Activated T-cell treated with anti-CD3 and anti-CD28 coated beads, Interleukin-2, amount 50 U/mL, for 48 hours (primary cell): ENCODE measurements around the gene ZSCAN16.
"Not testable (repeated sequence)": the region's sequence is repeated elsewhere in the genome, so short reads cannot be mapped to it uniquely, and the experiment has no call there.

Source experiments
- DNase-seq, 2 experiments: peaks; one replicate each; pipeline ENCODE4 v3.0.0-alpha.2; 2020

Gene ZSCAN16

DNA sequence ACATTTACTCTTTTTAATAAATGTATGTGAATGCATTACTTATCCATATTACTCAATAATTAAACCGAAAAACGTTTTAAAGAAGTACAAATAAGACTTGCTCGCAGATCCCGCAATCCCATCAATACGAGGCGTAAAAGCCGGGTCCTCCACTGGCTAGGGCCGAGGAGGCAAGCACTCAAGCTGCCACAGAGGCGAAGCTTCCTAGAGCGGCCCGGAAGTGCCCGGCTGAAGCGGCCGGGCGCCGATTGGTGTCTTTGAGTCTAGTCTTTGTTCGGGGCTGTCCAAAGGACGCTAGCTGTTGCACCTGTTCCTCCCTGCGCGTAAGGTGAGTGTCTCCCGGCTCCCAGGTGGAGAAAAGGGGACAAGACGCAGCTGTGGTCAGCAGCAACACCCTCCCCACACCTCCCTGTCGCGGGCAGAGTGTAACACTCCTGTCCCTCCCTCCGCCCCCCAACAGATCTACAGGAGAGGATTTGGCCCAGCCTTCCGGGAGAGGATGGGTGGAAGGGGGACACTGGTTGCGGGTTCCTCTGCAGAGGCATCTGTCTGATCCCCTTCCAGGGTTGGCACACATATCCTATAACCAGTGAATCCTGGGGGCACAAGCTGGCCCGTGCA is at the start of gene ZSCAN16:
ZSCAN16 (plus strand) TSS at position 260 of the 621 bp plus-strand sequence. CDS start 835 bp downstream, outside the sequence.
- DNase-seq: peak; percentile 85 to 86

- no peak for DNase-seq
These were observed 46.4 kb upstream of the ZSCAN16 start for GRCh38 chr6:28078050-28078449.

- DNase-seq: no peak
These were observed 45.6 kb upstream of the ZSCAN16 start for GRCh38 chr6:28078836-28079235.

DNA sequence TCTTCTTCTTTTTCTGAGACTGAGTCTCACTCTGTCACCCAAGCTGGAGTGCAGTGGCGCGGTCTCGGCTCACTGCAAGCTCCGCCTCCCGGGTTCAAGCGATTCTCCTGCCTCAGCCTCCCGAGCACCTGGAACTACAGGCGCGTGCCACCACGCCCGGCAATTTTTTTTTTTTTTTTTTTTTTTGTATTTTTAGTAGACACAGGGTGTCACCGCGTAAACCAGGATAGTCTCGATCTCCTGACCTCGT is 44.1 kb upstream of the ZSCAN16 start, which contains the start of gene ZNF165:
ZNF165 (plus strand) TSS at position 188 of the 250 bp plus-strand sequence. CDS start 4,913 bp downstream, outside the sequence.
- DNase-seq: not testable (repeated sequence)

- DNase-seq: peak; percentile 92 to 96
These were observed 43.6 kb upstream of the ZSCAN16 start for GRCh38 chr6:28080631-28081485.

- DNase-seq: no peak
These were observed 43.0 kb upstream of the ZSCAN16 start for GRCh38 chr6:28081486-28081751.

DNA sequence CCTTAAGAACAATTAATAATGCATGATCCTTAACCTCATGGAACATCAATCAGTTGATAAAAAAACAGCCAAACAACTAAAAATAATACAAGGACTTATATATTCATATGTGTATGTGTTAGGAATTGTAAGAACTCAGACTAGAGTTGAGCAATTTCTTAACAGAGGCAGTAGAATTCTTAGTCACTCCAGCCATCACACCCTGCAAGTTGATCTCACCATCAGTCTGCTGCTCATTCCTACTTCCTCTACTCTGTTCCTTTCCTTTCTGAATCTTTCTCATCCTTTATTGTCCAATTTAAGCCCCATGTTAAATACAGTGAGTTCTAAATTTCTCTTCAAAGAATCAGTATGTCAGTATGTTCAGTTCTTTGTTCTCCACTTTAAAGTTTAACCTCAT is 41.5 kb upstream of the ZSCAN16 start:
- DNase-seq: no peak

DNA sequence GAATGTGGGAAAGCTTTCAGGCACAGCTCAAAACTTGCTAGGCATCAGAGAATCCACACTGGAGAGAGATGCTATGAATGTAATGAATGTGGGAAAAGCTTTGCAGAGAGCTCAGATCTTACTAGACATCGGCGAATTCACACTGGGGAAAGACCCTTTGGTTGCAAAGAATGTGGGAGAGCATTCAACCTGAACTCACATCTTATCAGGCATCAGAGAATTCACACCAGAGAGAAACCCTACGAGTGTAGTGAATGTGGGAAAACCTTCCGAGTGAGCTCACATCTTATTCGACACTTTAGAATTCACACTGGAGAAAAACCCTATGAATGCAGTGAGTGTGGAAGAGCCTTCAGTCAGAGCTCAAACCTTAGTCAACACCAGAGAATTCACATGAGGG is 35.4 kb upstream of the ZSCAN16 start:
- DNase-seq: no peak

- DNase-seq: no peak
These were observed 33.4 kb upstream of the ZSCAN16 start for GRCh38 chr6:28090917-28091586.

DNA sequence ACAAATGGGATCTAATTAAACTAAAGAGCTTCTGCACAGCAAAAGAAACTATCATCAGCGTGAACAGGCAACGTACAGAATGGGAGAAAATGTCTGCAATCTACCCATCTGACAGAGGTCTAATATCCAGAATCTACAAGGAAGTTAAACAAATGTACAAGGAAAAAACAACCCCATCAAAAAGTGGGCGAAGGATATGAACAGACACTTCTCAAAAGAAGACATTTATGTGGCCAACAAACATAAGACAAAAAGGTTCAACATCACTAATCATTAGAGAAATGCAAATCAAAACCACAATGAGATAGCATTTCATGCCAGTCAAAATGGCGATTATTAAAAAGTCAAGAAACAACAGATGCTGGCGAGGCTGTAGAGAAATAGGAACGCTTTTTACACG is 22.2 kb upstream of the ZSCAN16 start:
- not testable (repeated sequence) for DNase-seq

GRCh38 chr6:28102699-28103098 is 21.7 kb upstream of the ZSCAN16 start:
- not testable (repeated sequence) for DNase-seq

DNA sequence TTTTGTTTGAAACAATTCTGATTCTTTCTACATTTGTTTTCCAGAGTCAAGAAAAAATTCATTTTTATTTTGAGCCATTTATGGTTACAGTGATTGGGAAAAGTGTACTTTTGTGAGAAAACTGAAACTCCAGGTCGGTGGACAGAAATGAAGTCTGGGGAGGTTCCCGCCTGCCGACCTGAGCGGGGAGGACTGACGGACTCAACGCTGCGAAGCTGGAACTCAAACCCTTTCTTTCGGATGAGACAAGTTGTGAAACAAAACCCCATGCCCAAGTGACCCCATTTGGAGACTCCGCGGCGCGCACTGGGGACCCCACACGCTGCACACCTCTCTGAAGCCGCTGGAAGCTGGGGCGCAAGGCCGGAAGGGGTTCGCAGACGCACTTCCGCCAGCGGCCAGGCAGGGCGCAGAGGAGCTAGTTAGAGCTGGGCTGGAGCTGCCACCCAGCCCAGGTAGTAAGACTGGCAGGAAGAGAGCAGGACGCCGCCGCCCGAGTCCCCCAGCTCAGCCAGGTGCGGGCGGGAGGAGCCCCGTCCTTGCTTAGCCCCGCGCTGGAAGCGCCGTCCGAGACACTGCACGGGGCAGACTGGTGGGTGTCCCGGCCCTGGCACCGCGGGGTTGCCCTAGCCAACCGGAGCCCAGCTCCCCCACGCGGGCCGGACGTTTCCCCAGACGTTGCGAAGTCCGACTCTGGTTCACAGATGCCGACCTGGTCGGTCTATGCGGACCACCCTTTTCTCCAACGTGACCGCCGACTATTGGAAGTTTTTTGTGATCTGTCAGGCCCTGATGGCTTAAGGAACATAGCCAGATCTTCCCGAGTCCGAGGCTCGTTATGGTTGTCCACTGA is 19.8 kb upstream of the ZSCAN16 start:
- peak; percentile 87 to 90 for DNase-seq

DNA sequence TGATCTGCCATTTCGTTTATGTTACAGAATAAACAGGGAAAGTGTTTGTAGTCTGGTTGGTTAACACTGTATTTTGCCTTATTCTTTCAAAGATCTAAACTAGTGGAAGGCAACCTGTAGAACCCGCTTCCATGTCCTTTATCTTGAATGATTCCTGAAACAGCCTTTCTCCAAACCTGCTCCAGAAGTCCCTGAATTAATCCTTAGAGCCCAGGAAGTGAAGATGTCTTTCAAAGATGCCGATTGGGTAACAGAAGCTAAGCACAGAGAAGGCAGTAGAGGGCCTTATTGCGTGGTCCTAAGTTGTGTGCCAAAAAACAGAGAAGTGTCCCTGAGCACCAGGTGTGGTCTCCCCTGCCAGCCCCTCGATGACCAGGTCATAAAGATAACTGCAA is 19.2 kb upstream of the ZSCAN16 start:
- no peak for DNase-seq

DNA sequence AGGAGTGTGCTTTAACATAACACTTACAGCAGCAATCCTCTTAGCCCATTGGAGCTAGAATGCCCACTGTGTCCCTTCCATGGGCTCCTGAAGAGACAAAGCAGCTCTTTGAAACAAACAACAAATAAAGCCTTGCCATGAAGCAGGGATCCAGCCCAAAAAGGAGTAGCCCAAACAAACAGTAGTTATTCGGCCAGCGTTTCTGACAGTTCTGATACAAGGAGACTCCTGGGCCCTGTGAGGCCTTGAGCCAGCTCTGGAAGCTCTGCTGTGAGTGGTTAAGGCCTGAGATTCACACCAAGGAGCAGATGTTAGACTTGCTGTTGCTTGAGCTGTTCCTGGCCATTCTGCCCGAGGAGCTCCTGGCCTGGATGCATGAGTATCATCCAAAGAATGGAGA is 16.9 kb upstream of the ZSCAN16 start:
- DNase-seq: no peak

- no peak for DNase-seq
These were observed 12.4 kb upstream of the ZSCAN16 start for GRCh38 chr6:28111964-28112363.

DNA sequence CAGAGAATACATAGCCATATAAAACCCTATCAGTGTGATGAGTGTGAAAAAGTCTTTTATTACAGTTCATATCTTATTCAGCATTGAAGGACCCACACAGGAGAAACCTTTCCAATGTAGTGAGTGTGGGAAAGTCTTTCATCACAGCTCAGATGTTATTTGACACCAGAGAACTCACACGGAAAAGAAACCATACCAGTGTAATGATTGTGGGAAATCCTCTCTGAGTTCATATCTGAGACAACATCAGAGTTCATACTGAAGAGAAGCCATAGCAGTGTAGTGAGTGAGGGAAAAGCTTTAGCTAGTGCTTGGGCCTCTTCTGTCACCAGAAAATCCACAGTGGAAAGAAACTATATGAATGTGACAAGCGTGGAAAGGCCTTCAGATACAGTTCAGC is 8.6 kb upstream of the ZSCAN16 start:
- DNase-seq: no peak

GRCh38 chr6:28117386-28118050 is 6.9 kb upstream of the ZSCAN16 start:
- DNase-seq: no peak

GRCh38 chr6:28118217-28118616 is 6.2 kb upstream of the ZSCAN16 start:
- DNase-seq: no peak

DNA sequence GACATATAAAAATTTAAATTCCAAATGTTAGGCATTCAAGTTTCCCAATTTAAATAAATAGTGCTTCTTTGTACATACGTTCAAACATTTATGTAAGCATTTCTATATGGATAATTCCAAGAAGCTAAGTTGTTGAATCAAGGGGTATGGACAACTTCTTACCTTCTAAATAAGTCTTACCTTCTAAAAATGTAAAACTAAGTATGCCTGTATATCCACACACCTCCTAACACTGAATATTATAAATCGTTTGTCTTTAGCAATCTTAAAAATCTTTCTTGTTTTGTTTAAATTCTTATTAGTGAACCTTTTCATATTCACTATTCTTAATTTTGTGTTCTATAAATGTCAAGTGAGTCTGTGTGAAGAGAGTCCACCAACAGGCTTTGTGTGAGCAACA is 2.5 kb upstream of the ZSCAN16 start:
- DNase-seq: no peak

DNA sequence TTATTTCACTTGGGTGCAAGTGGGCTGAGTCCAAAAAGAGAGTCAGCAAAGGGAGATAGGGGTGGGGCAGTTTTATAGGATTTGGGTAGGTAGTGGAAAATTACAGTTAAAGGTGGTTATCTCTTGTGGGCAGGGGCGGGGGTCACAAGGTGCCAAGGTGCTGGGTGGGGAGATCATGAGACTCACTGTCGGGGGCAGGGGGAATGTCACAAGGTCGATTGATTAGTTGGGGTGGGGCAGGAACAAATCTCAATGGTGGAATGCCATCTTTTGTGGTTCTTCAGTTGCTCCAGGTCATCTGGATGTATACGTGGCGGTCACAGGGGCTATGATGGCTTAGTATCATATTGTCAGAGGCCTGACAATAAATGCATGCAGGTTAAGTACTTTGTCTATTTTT is 2.1 kb upstream of the ZSCAN16 start:
- DNase-seq: not testable (repeated sequence)

DNA sequence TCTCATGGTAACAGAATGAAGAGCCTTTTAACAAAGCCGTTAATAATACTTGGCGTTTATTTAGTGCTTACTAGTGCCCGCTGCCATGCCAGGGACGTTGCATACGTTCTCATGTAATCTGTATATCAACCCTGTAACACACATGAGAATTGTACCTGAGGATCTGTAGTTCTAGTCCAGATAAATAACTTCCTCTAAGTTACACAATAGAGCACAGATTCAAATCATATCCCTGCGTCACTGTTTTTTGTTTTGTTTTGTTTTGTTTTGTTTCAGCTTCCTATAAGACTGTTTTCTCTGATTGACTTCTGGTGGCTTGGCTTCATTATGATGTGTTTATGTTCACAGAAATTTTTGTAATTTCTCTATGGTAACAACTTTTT is 553 bp downstream of the ZSCAN16 start:
- DNase-seq: no peak

GRCh38 chr6:28125401-28125800 is 992 bp downstream of the ZSCAN16 start:
- DNase-seq: no peak

- peak in 1 of 2 experiments; percentile 20 for DNase-seq
These were observed 9.6 kb downstream of the ZSCAN16 start for GRCh38 chr6:28134015-28134414.
